ENCODE results near the gene CTNNAL1. TPM values are rescaled to one million over a fixed set of nuclear protein-coding genes. Genes with fewer than 3 reads are reported as not detected.

CTNNAL1 gene
- total RNA-seq, 6 experiments from 2014 or later, result 12.0 to 26.4 (median 20.3) TPM

DNA sequence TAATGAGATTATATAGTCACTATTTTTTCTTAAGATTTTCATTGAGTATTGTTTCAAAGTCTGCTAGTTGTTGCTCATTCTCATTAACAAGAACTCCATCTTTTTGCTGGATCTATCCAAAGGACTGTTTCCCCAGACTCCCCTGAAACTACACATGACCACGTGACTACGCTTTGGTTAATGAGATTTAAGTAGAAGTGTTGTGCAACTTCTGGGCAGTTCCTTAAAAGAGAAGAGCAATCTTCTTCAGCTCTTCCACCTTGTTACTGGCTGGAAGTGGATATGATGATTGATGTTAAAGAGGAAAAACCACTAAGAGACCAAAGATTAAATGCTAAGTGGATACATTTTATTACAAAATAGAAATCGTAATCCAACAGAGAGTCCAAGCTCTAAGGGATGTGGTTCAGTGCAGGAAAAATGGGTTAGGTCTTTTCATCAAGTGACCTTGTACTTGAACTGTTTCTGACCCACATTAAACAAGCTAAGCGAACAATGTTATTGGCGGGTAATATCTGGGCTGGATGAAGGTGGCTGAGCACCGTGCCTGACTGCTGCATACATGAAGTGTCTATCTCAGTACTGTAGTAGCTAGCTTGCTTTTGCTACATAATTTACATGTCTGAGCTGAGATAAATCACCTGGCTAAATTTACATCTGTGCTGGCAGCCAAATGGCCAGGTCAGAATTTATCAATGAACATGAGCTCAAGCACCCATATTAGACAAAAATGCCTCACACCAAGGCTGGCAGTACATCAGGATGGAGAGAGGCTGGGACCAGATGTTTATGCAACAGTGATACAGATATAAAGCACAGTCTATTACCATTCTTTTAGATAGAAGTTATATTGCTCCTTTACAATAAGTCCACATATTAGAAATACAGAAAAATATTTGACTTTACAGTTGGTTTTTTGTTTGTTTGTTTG lies 7.5 kb upstream of the CTNNAL1 start:
- H3K9me3 ChIP-seq, result no peaks in the 10 kb centered on the region
- ATAC-seq (no peak), DNase-seq (no peak)
- H3K4me3 ChIP-seq, result no peak overlapping the region
- intact Hi-C loops (cut with DNase I), result no loop called here
- H3K36me3 ChIP-seq, result peaks cover 0 to 10% (median 0%) of the 10 kb centered on the region in 4 donors
- no peaks in the 10 kb centered on the region for H3K27me3 ChIP-seq
- H3K27ac ChIP-seq, result no peak overlapping the region
- TF ChIP-seq, protein P1, sequence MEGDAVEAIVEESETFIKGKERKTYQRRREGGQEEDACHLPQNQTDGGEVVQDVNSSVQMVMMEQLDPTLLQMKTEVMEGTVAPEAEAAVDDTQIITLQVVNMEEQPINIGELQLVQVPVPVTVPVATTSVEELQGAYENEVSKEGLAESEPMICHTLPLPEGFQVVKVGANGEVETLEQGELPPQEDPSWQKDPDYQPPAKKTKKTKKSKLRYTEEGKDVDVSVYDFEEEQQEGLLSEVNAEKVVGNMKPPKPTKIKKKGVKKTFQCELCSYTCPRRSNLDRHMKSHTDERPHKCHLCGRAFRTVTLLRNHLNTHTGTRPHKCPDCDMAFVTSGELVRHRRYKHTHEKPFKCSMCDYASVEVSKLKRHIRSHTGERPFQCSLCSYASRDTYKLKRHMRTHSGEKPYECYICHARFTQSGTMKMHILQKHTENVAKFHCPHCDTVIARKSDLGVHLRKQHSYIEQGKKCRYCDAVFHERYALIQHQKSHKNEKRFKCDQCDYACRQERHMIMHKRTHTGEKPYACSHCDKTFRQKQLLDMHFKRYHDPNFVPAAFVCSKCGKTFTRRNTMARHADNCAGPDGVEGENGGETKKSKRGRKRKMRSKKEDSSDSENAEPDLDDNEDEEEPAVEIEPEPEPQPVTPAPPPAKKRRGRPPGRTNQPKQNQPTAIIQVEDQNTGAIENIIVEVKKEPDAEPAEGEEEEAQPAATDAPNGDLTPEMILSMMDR (IDR thresholded peaks at IDR 0.05), result no peak
- no peak for TF ChIP-seq POLR2A (IDR thresholded peaks at IDR 0.05)
- peaks cover 0 to 21% (median 8%) of the 10 kb centered on the region in 4 donors for H3K4me1 ChIP-seq
- WGBS (ENCODE audit: insufficient coverage, low coverage, low lambda C conversion rate, missing lambda C conversion rate), result 70% methylated on average over 6 of the region's 6 CpGs

DNA sequence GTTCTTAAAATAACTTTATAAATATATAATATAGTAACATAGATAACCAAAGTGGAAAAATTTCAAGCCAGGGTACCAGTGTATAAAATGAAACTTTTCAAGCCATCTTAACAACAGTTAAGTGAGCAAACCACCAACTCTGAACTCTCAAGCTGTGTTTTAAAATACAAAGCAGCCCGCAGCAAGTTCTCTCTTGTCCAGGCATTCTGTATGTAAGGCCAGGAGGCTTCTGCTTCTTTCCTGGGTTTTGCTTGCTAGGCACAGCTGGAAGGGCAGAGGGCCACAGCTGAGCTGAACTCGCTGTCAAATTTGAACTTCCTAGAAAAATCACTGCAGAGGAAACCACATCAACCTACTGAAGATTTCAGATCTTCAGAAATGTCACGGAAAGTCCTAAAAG lies 6.8 kb upstream of the CTNNAL1 start:
- Histone ChIP-seq H3K36me3 (peaks cover 0 to 10% (median 0%) of the 10 kb centered on the region in 4 donors), H3K9me3 (no peaks in the 10 kb centered on the region), H3K27me3 (no peaks in the 10 kb centered on the region), H3K4me3 (no peak overlapping the region), H3K4me1 (peaks cover 0 to 21% (median 8%) of the 10 kb centered on the region in 4 donors), H3K27ac (no peak overlapping the region)
- TF ChIP-seq POLR2A (IDR thresholded peaks at IDR 0.05), result no peak
- TF ChIP-seq, protein P1 (IDR thresholded peaks at IDR 0.05), result no peak
- no peak for ATAC-seq
- intact Hi-C loops (cut with DNase I), result no loop called here
- no peak for DNase-seq
- 56% methylated on average over 3 of the region's 3 CpGs for WGBS (ENCODE audit: insufficient coverage, low coverage, low lambda C conversion rate, missing lambda C conversion rate)

DNA sequence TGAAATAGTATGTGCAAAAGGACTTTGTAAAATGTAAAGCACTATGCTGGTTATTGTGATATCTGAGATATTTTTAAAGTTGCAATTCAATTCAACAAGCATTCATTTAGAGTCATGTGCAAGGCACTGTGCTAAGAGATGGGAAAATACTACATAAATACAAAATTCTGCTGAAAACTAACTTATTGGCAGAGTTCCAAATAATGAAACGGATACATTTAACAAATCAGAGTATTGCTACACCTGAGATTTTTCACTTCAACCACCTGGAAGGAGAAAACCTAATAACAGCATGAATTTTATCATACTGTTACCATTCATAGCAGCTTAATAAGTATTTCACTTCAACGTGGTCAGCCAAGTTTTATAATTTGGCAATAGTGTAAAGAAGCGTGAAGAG lies 6.1 kb upstream of the CTNNAL1 start:
- no peak for ATAC-seq
- intact Hi-C loops (cut with DNase I), result no loop called here
- Histone ChIP-seq H3K27ac (no peak overlapping the region), H3K4me1 (peaks cover 0 to 21% (median 8%) of the 10 kb centered on the region in 4 donors), H3K4me3 (no peak overlapping the region), H3K9me3 (no peaks in the 10 kb centered on the region), H3K27me3 (no peaks in the 10 kb centered on the region), H3K36me3 (peaks cover 0 to 10% (median 0%) of the 10 kb centered on the region in 4 donors)
- TF ChIP-seq POLR2A (IDR thresholded peaks at IDR 0.05), result no peak
- TF ChIP-seq, protein P1 (IDR thresholded peaks at IDR 0.05), result no peak
- 77% methylated on average over 3 of the region's 3 CpGs for WGBS (ENCODE audit: insufficient coverage, low coverage, low lambda C conversion rate, missing lambda C conversion rate)
- no peak for DNase-seq

DNA sequence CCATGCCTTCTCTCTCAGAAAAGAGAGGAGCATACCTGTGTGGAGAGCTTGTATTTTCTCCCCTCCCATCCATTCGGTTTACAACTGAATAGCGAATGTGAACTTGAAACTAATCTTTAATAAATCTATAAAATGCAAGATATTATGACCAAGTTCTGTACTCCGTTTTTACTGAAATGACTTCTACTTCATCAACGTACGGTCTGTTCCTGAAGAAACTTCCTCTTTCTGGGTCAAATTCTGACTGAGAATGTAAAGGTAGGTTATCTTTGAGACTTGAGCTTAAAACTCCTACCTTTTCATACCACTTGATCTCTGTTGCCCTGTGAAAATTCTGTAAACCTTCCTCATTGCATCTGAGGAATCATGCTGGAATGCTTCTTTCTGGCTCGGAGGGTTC lies 4.2 kb upstream of the CTNNAL1 start:
- no peak for DNase-seq
- intact Hi-C loops (cut with DNase I), result no loop called here
- Histone ChIP-seq H3K36me3 (peaks cover 0 to 10% (median 0%) of the 10 kb centered on the region in 4 donors), H3K4me3 (no peak overlapping the region), H3K4me1 (peaks cover 0 to 14% (median 2%) of the 10 kb centered on the region in 4 donors), H3K9me3 (no peaks in the 10 kb centered on the region), H3K27me3 (no peaks in the 10 kb centered on the region), H3K27ac (peak overlapping the region in 1 of 3 donors; percentile 7)
- ATAC-seq, result no peak
- WGBS (ENCODE audit: insufficient coverage, low coverage, low lambda C conversion rate, missing lambda C conversion rate), result 71% methylated on average over 6 of the region's 6 CpGs
- TF ChIP-seq, protein P1 (IDR thresholded peaks at IDR 0.05), result no peak
- TF ChIP-seq POLR2A (IDR thresholded peaks at IDR 0.05), result no peak

Data from right lobe of liver (tissue), 6 donors.